ENCODE results near the gene CYP27A1. TPM values are rescaled to one million over a fixed set of nuclear protein-coding genes. Genes with fewer than 3 reads are reported as not detected.

CYP27A1 gene
- total and polyA plus RNA-seq, 9 of the 15 experiments (the other 6 are each of a cell fraction or from before 2014, with no cell fraction given), result 0.20 TPM; not detected in 8

GRCh38 chr2:218748741-218749441 lies 33.1 kb upstream of the CYP27A1 start:
- H3K4me2 ChIP-seq (ENCODE audit: insufficient read depth, low read length), result no peak overlapping the region
- CTCF ChIA-PET (ENCODE audit: low intra/inter-chr PET ratio), result no interaction called here
- H3K36me3 ChIP-seq (ENCODE audit: control insufficient read depth, insufficient read depth, low read length), result peaks cover 78% of the 10 kb centered on the region; the same call in 2 of the 3 replicates
- no peaks in the 10 kb centered on the region for H4K20me1 ChIP-seq (replicated peaks; ENCODE audit: control insufficient read depth, insufficient read depth, low read length)
- POLR2A ChIA-PET, result no interaction called here
- in situ Hi-C loops (cut with MboI) (no loop called here), intact Hi-C loops (cut with micrococcal nuclease) (no loop called here)
- ATAC-seq (no peak), FAIRE-seq (no peak), DNase-seq (ENCODE audit: extremely low read depth in 1 of 4, low spot score in 3 of 4) (no peak)
- no peaks in the 10 kb centered on the region for H3K9me3 ChIP-seq (replicated peaks; ENCODE audit: control insufficient read depth, insufficient read depth, low read depth, low read length)
- no peaks in the 10 kb centered on the region for H3K79me2 ChIP-seq (ENCODE audit: control insufficient read depth, insufficient read depth, low read length)
- no peak overlapping the region for H3K27ac ChIP-seq (ENCODE audit: extremely low read depth, low read depth, low read length)
- no peaks in the 10 kb centered on the region for H3K27me3 ChIP-seq (ENCODE audit: control insufficient read depth in 2 of 2, insufficient read depth in 2 of 2, low read length in 2 of 2)
- peaks cover 5 to 12% of the 10 kb centered on the region in 2 experiments; a peak in 3 of 5 replicates for H3K4me1 ChIP-seq (replicated peaks in 1 of 2; ENCODE audit: control insufficient read depth in 2 of 2, insufficient read depth in 2 of 2, low read length in 2 of 2)
- H3K9me1 ChIP-seq (ENCODE audit: control insufficient read depth, insufficient read depth, low read length), result no peaks in the 10 kb centered on the region
- WGBS (ENCODE audit: insufficient coverage, low coverage, missing lambda C conversion rate), result 66% methylated on average over 8 of the region's 8 CpGs
- H3K4me3 ChIP-seq, result no peak overlapping the region
- BruUV-seq (replicated peaks), result no TSS peak
- H3K9ac ChIP-seq (ENCODE audit: insufficient read depth in 1 of 2, low read depth in 2 of 2, low read length in 2 of 2), result no peak overlapping the region; a peak in 1 of 4 replicates
- H2AFZ ChIP-seq (ENCODE audit: low read depth, low read length), result no peak overlapping the region
- TF ChIP-seq RAD21 (CRISPR knock-in tag; conservative IDR thresholded peaks at IDR 0.05 in 1 of 2, IDR thresholded peaks at IDR 0.05 in 1 of 2) (peak in 1 of 2 experiments; percentile 20; a peak in 1 of 4 replicates), ZMIZ1 (IDR thresholded peaks at IDR 0.05; ENCODE audit: low read depth in 2 of 2, low read length in 2 of 2) (no peak), PML (IDR thresholded peaks at IDR 0.05; ENCODE audit: low read length) (no peak), ZNF165 (CRISPR knock-in tag; IDR thresholded peaks at IDR 0.05; ENCODE audit: borderline replicate concordance) (no peak), TFAM (CRISPR knock-in tag; conservative IDR thresholded peaks at IDR 0.05) (no peak), HMG20B (CRISPR knock-in tag; IDR thresholded peaks at IDR 0.05) (no peak)
- TF ChIP-seq, protein P1, sequence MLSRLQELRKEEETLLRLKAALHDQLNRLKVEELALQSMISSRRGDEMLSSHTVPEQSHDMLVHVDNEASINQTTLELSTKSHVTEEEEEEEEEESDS (CRISPR knock-in tag; IDR thresholded peaks at IDR 0.05), result no peak

Data from K562 (cell line).